GM21576 (cell line): ENCODE results near the gene RNF38.
"Not testable (repeated sequence)": the region's sequence is repeated elsewhere in the genome, so short reads cannot be mapped to it uniquely, and the experiment has no call there.

ENCODE experiments used
- ATAC-seq: cut with Tn5 transposase; IDR thresholded peaks from one replicate; pipeline ENCODE4 v1.9.1; 2021; ENCODE audit warnings: mild to moderate bottlenecking, moderate library complexity; ENCODE audit not compliant: unreplicated experiment

Gene RNF38

DNA sequence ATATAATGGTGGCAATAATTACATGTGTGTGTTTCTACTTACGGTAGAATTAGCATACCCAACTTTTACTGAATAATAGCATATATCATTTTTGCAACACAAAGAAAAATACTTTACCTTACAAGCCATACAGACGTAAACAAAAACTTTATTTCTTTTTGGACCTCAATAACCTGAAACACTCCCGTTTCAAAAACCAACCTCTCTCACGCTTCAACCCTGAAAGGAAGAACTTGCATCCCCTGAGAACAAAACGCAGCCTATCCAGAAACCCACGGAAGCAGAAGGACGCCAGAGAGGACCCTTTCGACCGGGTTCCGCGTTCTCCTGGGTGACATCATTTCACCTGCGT lies at the start of gene RNF38:
Gene RNF38, minus strand, starts transcription at position 290 of the 352 bp plus-strand sequence. Its CDS starts 161 bp downstream, at position 129.
- ATAC-seq: no peak

DNA sequence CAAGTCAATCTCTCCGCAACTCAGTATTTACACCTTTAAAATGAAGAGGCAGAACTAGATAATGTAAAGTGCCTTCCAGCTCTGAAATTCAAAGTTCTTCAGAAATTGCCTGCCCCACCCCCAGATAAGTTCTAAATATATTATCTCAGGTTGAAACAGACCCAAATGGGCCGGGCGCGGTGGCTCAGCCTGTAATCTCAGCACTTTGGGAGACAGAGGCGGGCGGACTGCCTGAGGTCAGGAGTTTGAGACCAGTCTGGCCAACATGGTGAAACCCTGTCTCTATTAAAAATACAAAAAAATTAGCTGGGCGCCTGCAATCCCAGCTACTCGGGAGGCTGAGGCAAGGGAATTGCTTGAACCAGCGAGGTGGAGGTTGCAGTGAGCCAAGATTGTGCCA lies 48.5 kb upstream of the RNF38 start:
- ATAC-seq: not testable (repeated sequence)

DNA sequence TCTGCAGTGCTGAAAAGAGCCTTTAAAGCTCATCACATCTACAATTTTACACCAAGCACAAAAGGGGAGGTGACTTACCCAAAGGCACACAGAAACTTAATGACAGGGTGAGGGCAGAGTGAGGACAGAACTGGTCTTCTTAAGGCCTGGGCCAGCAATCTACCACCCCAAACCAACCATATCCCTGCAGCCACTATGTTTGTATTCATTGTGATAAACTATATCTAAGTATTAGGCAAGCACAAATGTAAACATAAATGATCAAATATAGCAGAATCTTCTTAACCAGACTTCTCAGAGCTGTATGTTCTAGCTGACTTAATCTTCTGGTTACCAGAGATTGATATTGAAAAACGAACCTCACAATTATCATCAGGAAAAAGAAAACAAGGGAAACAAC lies 47.9 kb upstream of the RNF38 start:
- ATAC-seq: no peak

DNA sequence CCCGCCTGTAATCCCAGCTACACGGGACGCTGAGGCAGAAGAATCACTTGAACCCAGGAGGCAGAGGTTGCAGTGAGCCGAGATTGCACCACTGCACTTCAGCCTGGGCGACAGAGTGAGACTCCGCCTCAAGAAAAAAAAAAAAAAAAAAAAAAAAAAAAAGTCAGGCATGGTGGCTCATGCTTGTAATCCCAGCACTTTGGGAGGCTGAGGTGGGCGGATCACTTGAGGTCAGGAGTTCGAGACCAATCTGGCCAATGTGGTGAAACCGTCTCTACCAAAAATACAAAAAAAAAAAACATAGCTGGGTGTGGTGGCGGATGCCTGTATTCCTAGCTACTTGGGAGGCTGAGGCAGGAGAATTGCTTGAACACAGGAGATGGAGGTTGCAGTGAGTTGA lies 46.6 kb upstream of the RNF38 start:
- not testable (repeated sequence) for ATAC-seq

DNA sequence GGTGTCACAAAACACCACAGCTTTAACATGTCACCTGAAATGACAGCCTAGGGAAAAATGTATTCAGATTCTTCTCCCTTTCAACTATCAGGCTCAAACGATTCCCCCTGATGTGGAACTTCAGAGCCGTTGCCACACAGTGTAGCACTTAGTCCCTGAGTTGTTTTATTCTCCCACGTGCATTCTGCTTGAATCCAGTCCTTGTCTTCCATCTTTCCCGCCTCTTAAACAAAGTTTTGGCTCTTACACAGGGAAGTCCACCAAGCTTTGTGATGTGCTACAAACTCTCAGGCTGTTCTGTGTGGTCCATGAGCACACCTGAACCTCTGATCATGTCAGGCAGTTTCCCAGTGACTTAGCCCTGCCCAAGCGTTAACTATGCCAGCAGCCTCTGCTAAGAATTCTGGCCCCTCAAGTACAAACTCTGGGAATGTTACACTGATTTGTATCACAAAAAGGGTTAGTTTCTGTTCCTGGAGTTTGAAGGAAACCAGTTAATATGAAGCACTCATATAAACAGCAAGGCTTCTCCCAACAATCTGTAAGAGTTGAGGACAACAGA lies 45.8 kb upstream of the RNF38 start:
- no peak for ATAC-seq

DNA sequence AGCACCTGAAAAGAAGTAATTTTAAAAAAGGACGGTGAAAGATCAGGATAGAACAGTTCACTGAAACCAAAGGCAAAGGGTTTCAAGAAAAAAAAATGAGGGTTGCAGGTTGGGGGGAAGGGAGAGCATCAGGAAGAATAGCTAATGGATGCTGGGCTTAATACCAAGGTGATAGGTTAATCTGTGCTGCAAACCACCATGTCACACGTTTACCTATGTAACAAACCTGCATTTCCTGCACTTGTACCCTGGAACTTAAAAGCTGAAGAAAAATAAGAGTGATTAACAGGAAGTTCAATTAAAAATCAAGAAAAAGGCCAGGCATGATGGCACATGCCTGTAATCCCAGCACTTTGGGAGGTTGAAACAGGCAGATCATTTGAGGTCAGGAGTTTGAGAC lies 44.1 kb upstream of the RNF38 start:
- no peak for ATAC-seq

DNA sequence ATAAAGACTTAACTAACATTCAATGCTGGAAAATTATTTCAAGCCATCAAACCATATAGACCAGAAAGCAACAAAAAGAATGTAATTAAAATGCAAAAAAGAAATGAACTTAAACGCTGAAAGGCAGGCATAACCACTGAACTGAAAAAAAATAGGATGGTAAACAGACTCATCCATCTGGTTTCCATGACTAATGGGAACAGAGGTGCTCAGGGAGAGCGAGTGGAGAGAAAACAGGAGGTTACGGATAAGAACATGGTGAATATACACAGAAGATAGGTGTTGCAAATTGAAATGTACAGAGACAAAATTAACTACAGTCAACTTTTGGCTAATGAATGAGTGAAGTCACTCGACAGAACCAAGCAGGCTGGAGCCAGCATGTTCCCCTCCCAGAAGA lies 43.5 kb upstream of the RNF38 start:
- no peak for ATAC-seq

DNA sequence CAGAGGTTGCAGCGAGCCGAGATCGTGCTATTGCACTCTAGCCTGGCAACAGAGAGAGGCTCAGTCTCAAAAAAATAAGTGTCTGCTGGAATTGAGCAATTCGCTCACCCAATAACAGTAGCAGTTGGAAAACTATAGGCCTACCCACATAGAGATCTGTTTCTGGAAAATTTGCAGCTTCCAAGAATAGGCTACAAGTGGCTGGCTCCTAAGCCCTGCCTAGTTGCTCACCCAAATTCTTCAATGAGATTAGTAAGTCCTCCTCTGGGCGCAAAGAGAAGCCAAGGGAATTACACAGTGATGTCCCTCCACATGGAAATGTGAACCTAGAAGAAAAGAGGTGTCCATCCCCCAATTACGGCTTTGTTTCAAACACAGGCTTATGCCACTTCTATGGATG lies 42.6 kb upstream of the RNF38 start:
- ATAC-seq: no peak

DNA sequence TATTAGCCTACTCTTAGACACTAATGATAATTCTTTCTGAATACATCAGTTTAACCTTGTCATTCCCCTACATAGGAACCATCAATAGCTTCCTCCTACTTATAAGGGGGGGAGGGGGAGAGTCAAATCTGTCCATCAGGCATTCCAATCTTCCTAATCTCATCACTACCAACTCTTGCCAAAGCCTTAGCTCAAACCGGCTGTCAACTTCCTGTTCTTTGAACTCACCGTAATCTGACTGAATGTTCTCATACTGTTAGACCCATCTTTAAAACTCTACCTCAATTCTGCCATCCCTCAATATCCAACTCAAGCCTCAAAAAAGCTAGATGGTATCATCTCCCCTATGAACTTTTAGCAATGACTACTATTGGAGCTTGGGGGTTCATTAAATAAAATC lies 41.9 kb upstream of the RNF38 start:
- no peak for ATAC-seq

DNA sequence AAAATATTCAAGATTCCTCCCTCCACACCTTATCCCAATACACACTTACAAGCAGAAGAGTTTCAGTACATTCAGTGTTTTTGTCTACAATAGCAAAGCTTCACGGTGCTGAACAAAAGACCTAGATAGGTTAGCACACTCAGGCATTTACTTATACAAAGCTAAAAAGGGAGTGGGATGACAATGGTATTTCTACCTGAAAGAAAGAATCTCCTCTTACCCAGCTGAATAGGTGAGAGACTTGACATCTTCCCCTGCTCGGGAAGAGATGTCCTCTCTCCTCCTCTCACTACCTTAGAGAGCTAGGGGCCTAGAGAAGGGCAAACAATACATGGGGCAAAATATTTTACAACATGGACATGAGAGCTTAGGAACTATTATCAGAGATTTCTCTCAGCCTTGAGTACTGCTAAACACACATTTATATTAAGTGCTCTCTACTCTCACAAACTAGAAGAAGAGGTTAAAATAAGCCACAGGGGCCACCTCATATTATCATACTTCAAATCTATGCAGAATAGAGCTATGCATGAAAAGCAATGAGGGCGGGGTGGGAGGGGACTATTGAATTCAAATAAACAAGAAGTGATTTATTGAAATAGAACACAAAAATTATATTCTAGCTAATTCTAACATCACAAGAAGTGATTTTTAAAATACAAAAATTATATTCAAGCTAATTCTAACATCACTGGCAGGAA lies 38.6 kb upstream of the RNF38 start:
- ATAC-seq: no peak

DNA sequence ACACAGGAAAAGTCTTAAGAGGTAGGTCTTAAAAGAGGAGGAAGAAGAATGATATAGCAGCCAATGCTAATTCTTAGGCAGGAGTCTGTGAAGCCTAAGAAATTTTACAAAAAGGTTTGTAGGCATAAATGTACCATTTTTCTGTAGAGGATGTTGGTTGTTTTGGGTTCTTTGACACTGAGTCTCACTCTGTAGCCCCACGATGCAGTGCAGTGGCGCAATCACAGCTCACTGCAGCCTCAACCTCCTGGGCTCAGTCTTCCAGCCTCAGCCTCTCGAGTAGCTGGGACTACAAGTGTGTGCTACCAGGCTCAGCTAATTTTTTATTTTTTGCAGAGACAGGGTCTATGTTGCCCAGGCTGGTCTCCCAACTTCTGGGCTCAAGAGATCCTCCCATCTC lies 37.7 kb upstream of the RNF38 start:
- no peak for ATAC-seq

DNA sequence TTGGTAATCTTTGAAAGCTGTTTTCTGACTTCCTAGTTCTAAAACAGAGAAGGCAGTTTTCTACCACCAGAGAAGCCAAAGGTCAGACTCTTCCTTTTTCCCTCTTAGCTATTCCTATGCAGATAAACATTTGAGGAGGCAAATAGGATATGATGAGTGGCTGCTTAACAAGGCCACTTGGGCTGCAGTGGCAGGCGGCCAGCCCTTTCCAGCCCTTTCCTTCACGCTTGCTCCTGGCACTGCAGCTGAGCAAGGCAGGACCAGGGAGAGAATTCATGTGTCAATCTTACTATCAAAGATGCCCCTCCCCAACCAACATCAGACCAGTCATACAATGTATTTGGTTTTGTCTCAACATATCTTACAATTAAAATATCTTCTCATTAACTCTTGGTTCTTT lies 36.8 kb upstream of the RNF38 start:
- ATAC-seq: no peak

DNA sequence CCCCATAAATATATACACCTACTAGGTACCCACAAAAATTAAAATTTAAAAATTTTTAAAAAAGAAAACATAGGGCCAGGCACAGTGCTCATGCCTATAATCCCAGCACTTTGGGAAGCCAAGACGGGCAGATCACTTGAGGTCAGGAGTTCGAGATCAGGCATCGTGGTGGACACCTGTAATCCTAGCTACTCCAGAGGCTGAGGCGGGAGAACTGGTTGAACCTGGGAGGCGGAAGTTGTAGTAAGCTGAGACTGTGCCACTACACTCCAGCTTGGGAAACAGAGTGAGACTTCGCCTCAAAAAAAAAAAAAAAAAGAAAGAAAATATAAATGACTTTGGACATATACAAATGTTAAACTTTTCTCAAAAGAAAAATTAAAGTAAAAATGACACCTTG lies 33.3 kb upstream of the RNF38 start:
- no peak for ATAC-seq

DNA sequence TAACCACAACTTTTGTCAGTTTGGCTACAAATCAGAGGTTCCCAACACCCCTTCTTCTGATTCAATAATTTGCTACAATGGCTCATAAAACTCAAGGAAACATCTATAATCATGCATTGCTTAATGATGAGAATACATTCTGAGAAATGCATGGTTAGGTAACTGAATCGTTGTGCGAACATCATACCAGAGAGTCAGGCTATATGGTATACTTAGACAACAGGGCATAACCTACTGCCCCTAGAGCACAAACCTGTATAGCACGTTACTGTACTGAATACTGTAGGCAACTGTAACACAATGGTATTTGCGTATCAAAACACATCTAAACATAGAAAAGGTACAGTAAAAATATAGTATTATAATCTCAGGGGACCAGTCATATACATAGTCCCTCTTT lies 31.0 kb upstream of the RNF38 start:
- ATAC-seq: no peak

DNA sequence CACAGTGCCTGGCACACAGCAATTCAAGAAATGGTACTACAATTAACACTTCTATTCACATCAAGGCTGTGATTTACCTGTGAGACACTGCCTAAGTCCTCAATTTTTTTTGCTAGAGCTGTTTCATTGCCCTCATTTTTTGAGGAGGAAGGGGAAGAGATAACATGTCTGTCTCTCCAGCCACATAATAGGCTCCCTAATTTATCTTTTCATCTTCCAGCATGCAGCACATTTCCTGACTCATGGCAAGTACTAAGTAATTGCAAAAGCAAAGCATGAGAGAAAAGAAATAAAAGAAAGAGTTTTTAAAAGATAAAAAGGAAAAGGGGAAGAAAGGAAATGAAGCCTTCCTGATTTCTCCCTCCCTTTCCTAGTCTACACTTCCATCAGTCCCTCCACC lies 26.9 kb upstream of the RNF38 start:
- ATAC-seq: no peak

DNA sequence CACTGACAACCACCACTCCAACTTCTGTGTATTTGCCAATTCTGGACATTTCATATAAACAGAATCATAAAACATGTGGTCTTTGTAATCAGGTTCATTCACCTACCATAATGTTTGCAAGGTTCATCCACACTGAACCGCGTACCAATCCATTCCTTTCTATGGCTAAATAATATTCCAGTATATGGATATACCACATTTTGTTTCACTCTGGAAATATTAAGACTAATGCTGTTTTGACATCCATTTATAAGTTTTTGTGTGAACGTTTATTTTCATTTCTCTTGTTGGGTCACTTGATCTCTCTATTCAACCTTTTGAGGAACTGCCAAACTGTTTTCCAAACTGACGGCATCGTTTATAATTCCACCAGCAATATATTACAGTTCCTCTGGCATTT lies 26.3 kb upstream of the RNF38 start:
- ATAC-seq: no peak

DNA sequence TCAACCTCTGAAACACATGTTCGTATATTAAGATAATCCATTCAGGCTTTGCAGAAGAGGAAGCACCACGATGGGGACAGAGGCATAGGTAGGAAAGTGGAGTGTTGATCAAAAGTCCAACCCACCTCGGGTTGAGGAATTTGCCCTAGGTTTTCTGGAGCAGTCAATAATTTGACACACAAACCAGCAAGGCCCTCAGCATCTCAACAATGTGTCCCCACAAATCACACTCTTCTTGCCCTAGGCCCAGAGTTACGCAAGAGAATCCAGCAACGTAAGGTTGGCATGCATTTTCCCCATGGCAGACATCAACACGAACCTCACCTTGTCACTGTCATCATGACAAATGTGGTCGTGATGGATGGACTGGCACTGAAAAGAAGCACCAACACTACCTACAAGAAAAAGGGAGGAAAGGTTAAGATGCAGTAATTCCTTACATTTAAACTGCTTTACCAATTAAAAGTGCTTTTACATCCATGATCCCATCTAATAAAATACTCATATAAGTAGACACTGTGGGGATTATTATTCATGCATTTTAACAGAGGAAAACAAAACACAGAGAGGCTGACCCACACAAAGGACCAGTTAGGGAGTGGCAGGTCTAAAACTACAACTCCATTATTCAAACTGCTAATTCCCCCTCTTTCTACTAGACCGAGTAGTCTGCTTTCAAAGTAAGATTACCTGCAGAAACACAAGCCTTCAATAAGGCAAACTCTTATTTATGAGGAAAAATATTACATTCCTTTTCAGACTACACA lies 24.4 kb upstream of the RNF38 start:
- ATAC-seq: no peak

DNA sequence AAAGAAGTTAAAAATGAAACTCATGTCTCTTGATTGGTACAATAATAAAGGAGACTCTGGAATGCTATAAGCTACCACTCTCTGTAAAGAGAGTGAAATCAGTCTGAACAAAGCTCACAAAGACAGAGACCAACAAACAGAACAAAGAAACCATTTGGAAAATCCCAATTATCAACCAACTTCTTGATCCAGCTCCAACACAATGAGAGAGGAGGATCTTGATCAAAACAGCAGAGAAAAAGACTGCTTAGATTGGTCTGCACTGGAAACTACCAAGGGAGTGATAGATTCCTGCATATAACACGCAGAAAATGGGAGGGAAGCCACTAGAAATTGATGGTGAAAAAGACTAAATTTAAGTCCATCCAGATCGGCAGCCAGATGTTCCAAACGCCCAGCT lies 23.1 kb upstream of the RNF38 start:
- ATAC-seq: no peak

DNA sequence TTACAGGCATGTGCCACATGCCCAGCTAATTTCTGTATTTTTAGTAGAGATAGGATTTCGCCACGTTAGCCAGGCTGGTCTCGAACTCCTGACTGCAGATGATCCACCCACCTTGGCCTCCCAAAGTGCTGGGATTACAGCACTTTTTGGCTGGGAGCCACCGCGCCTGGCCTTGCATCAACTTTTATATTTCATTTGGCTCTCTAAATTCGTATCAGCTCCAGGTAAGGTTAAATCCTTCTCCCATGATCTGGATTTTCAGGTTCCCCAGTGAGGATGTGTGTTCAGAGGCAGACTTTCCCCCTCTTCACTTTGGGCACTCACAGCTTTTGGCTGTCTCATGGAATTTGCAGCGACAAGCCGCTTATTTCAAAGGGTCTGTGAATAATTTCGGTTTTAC lies 16.8 kb upstream of the RNF38 start:
- no peak for ATAC-seq

DNA sequence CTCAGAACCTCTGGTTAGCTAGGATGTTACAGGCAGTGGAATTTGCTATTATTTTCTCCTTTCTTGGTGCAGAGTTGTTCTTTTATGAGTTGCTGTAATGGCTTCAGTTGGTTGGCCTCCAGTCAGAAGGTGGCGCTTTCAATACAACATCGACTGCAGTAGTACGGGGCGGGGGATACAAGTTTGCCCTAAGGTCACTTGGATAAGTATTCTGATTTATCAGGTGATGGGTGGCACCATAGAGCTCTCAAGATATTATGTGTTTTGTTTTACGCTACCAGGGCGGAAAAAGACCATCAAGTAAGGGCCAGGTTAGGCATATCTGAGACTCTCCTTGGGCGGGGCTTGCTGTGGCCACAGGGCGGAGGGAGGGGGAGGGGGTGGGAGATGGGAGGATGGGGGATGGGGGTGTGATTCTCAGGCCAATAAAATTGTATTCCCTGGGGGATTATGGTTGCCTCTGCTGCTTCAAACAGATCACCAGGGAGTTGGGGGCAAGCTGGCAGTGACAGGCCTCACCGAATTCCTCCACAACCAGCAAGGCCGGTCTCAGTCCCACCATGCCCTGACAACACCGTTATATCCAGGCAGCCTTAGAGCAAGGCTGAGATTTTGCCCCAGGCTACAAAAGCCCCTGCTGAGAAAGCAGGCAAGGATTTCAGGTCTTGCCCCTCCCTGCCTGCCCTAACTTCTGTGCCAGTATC lies 15.9 kb upstream of the RNF38 start:
- ATAC-seq: no peak

DNA sequence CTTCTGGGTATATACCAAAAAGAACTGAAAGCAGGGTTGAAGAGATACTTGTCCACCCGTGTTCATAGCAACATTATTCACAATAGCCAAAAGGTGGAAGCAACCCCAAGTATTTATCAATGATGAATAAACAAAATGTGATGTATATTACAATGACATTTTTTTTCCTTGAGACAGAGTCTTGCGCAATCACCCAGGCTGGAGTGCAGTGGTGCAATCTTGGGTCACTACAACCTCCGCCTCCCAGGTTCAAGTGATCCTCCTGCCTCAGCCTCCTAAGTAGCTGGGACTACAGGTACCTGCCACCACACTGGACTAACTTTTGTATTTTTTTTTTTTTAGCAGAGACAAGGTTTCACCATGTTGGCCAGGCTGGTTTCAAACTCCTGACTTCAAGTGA lies 11.3 kb upstream of the RNF38 start:
- ATAC-seq: not testable (repeated sequence)

DNA sequence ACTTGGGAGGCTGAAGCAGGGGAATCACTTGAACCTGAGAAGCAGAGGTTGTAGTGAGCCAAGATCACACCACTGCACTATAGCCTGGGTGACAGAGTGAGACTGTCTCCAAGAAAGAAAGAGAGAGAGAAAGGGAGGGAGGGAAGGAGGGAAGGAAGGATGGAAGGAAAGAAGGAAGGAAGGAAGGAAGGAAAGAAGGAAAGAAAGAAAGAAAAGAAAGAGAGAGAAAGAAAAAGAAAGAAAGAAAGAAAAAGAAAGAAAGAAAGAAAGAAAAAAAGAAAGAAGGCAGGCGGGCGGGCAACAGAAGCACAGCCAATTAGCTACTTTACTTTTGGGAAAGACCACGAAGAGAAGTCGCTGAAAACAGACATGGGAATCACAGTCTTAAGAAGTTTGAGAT lies 9.0 kb upstream of the RNF38 start:
- not testable (repeated sequence) for ATAC-seq
